Ammon's horn (tissue), 1 donor: ENCODE data around the gene FAM53B.
"Not testable (repeated sequence)": the region's sequence is repeated elsewhere in the genome, so short reads cannot be mapped to it uniquely, and the experiment has no call there.

Experiments used
- DNase-seq: peaks from one replicate; pipeline ENCODE4 v3.0.0-alpha.2; 2016; ENCODE audit warnings: low spot score

FAM53B gene, protein sequence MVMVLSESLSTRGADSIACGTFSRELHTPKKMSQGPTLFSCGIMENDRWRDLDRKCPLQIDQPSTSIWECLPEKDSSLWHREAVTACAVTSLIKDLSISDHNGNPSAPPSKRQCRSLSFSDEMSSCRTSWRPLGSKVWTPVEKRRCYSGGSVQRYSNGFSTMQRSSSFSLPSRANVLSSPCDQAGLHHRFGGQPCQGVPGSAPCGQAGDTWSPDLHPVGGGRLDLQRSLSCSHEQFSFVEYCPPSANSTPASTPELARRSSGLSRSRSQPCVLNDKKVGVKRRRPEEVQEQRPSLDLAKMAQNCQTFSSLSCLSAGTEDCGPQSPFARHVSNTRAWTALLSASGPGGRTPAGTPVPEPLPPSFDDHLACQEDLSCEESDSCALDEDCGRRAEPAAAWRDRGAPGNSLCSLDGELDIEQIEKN

DNA sequence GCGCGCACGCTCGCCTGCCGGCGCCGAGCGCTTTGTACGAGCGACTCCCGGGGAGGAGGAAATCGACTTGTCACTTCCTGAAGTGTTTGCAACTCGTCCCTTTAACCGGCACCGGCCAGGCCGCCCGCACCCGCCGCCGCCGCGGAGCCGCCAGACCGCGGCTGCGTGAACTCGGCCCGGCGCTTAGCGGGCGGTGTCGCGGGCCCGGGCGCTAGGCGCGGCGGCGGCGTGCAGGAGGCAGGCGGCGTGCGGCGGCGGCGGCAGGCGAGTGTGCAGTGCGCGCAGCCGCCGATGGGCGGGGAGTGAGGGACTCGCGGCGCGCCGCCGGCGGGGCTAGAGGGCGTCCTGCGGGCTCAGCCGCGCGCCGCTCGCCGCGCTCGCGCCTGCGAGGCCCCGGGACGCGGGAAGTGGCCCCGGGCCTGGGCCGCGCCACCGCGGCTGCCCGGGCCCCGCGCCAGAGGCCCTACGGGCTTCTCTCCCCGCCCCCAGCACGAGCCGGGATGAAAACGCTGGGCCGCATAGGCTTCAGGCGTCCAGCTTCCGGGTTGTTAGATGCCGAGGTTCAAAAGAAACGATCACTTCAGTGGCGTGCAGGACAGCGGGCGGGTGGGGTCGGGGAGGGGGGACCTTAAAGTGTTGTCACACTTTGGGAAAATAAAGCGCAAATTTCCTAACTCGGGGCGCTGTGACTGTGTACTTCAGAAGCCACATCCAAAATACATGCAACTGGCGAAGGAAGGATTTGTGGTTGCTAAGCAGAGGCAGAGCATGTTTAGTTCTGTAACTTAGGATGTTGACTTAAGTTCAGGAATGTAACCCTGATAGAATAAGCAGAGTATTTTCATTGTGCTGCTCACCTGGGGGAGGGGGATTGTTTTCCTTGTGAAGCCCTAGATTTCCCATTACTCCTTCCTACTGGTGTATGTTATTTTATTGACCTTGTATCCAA, at the start of gene FAM53B:
FAM53B (minus strand) TSS at position 277 of the 949 bp plus-strand sequence. CDS start 37,665 bp downstream, outside the sequence.
- DNase-seq: peak; percentile 90

DNA sequence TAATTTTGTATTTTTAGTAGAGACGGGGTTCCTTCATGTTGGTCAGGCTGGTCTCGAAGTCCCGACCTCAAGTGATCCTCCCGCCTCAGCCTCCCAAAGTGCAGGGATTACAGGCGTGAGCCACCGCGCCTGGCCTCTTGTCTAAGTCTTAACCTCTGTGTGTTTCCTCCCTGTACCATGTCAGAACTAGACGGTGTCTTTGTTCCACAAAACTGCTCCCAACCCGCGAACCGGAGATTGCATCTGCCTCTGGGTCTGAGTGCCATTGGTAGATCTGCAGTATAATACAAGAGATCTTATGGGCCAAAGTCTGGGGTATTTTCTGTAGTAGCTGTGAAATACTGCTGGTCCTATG, 48.8 kb upstream of the FAM53B start:
- DNase-seq: no peak

DNA sequence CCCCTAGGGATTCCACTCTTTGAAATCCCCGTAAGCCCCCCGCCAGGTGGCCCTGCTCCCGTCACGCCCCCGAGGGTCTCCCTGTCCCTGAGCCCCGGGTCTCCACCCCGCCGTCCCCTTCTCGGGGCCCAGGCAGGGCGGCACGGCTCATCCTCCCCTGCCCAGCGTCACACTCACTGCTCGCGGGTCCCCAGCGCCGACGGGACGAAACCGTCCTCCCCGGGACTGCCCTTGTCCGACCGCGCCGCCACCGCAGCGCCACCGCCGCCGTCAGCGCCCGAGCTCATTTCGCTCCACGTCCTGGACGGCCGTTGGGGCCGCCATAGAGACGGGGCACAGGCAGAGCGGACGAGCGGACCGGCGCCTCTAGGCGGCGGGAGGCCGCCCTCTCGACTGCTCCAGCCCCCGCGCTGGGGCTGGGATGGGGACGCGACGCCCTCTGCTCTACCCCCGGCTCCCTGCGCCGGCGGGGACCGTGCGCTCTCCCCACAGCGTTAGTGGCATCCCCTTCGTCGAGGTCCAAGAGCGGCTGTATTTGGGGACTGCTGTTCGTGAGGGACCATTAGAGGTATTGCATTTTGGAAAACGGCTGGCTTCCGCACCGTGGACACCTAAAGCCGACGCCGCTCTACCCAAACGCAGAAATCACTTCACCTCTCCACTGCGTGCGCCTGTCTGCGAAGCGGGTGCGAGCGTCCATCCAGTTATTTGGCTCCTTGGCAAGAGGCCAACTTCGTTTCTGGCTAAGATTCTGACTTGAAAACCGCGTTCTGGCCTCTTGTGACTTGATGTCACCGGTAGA, 47.6 kb upstream of the FAM53B start, which contains the start of gene EEF1AKMT2:
EEF1AKMT2 (minus strand) TSS at position 341 of the 802 bp plus-strand sequence; CDS start at position 287, 54 bp downstream.
- peak; percentile 87 for DNase-seq

DNA sequence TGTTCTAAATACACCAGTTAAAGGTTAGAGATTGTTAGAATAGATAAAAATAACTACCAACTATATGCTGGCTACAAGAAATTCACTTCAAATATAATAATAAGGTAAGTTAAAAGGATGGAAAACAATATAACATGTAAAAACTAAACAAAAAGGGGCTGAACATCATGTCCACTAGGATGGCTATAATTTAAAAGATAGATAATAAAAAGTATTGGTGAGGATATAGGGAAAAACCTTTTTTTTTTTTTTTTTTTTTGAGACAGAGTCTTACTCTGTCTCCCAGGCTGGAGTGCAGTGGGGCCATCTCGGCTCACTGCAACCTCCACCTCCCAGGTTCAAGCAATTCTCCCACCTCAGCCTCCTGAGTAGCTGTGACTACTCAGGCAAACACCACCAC, 38.7 kb upstream of the FAM53B start:
- DNase-seq: not testable (repeated sequence)

DNA sequence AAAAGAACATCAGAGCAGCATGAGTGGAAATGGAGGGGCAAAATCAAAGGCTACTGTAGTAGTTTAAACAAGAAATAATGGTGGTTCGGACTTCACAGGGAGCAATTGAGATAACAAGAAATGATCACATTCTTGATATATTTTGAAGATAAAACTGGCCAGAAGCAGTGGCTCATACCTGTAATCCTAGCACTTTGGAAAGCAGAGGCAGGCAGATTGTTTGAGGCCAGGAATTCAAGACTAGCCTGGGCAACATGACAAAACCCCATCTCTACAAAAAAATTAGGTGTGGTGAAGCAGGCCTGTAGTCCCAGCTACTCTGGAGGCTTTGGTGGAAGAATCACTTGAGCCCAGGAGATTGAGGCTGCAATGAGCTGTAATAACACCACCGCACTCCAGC, 24.6 kb upstream of the FAM53B start:
- DNase-seq: no peak

DNA sequence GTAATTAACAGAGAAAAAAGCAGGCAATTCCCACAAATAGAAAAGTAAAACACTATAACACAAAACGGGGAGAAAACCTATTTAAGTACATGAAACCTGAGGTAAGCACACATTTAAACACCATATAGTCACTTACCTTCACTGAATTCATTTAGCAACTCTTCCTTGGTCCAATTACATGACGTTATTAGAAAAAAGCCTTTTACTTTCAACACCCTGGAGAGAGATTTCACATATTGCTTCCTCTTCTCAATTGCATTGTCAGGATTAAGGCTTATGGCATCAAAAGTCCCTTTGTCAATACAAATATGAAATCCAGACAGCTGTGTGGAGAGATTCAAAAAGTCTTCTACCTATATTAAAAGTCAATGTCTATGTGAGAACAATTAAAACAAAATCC, 21.1 kb upstream of the FAM53B start:
- DNase-seq: no peak

DNA sequence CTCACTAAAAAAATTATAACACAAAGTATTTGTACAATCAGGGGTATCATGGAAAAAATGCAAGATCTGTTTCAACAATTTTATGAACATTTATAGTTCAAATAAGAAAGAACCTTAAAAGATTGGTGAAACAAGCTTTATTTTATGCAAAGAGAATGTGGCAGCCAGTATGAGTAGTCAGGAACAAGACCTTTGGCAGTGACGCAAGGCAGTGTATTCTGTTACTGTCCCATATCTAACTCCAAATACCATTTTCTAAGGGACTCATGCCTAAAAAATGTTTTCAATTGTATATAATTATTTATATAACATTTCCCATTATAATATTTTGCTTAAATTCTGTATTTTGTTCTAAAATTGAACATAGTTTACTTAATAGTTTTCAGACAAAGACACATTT, 19.1 kb upstream of the FAM53B start:
- DNase-seq: no peak

DNA sequence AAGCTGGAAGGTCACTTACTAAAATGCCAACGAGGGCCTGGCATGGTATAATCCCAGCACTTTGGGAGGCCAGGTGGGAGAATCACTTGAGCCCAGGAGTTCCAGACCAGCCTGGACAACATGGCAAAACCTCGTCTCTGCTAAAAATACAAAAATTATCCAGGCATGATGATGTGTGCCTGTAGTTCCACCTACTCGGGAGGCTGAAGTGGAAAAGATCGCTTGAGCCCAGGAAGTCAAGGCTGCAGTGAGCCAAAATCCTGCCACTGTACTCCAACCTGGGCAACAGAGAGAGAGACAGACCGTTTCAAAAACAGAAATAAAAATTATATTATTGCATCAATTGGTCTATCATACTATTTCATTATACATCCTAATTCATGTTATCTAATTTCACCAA, 18.1 kb upstream of the FAM53B start:
- DNase-seq: no peak

DNA sequence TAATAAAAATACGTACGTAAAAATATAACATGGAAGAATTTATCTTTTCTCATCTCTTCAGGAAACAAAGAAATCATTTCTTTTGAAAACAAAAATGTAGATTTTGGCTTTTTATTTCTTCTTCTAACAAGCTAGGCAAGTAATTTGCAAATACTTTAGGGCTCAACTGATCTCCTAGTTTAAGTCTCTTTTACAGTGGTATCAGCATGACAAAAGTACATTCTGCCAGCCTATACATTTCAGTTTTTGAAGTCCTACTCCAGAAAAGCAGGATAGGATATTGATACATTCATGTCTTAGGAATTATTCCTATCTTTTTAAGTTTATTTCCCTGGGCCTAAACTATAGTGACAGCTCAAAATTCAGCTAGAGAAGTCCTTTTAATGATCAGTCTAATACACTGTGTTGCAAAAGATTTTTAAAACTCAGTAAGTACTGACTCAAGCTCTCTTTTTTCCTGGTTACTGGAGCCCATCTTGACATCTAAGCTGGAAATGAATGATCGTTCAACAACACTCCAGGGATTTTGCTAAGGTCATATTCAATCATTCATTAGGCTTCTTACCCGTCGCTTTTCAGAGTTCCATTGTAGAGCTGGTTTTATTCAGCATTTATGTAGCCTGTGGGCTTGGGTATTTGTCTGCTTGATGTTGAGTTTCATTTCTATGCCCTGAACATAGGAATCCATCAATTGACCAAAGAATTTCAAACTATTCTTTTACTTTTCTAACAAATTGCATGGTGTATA, 12.2 kb upstream of the FAM53B start:
- DNase-seq: no peak

DNA sequence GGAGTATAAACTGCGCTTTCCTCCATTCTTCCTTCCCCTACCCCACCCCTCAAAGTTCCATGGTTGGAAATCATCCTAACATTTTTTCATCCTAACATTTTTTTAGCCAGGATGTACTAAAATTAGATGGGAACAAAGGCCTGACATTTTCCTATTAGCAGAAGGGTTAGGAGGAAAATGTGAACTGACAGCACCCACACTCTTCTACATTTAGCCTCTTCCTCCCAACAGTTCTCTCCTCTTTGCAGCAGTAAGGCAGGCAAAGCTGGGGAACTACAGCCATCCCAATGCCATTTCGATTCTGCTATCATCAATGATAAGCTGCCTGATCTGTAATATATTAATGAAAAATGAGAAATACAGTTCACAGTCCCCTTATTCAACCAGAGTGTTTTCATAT, 11.4 kb upstream of the FAM53B start:
- peak; percentile 45 for DNase-seq

DNA sequence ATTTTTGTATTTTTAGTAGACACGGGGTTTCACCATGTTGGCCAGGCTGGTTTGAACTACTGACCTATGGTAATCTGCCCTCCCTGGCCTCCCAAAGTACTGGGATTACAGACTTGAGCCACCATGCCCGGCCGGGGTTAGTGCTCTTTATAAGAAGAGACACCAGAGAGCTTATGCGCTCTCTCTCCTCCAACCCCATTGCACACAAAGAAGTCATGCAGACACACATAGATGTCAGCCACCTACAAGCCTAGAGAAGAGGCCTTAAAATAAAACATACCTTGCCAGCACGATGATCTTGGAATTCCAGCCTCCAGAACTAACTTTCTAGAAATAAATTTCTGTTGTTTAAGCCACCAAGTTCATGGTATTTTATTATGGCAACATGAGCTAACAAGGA, 10.0 kb upstream of the FAM53B start:
- no peak for DNase-seq

DNA sequence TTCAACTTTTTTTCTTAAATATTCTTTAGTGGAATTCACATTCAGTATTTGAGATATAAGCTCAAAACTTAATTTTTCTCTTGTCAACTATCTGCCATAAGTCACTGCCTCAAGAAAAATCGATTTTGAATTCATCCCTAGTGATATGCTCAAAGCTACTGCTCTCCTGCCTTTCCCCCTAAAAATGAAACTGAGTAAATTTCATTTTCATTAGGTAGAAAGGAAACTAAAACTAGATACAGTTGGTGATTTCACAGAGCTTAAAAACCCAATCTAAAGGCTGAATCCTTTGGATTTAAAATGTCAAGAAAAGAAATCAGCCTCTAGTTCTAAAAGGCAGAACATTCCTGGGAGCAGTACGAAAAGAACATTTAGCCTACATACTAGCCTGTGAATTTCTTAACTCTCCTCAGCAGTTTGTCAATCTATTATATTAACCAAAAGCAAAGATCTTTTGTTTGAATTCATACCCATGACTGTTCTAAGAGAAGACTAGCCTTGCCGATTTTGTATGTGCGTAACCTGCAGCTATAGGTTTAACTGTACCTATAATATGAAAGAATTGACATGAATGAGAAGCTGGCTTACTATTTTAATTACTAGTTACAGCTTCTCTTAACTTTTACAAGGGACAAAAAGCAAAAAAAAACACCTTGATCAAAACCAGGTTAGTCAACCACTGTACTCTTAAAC, 4.9 kb upstream of the FAM53B start:
- DNase-seq: no peak

DNA sequence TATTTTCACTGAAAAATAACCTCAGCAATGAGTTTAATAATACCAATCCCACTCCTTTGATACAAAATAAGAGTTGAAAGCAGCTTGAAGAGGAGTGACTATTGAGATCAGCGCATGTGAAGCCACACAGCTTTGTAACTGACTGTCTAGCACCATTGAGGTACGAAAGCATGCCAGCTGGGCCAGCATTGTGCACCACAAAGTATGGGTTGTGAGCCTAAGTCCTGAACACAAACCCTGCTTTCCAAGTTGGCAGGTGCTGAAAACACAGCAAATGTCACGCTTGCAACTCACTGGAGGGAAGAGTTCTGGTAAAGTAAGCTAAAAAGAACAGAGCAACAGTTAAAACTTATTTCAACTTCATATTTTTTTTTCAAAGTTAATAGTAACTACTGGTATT, 4.0 kb upstream of the FAM53B start:
- peak; percentile 7 for DNase-seq

DNA sequence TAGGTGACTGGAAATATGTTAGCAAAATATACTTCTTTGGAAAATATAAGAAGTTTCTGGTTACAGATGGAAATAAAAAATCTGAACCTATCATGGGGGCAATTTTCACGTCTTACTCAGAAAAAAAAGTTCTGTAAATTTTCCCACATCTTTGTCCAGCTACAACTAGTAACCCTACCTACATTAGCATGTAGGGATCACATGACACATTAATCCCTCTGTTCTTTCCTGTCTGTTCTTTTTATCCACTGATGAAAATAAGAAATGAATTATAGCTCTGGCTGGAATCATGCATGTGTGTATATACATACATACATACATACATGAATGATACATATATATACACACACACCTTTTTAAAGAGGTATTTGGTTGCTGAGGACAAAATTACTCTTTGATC, 3.6 kb upstream of the FAM53B start:
- no peak for DNase-seq

DNA sequence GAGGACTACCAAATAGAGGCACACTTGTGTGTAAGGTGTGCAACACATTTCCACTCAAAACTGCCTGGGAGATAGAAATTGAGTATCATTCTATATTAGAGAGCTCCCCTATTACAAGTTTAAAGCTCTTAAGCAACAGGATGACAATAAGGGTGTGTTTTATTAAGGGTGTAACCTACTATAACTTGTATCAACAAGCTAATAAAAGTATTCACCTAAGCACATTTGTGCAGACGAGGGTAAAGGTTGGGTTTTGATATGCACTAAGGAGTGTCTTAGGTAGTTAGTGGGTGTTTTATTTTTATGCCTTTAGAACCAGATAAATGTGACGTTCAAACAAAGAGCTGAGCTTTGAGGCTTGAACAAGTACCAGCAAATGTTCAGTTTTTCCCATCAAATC, 2.8 kb upstream of the FAM53B start:
- no peak for DNase-seq

DNA sequence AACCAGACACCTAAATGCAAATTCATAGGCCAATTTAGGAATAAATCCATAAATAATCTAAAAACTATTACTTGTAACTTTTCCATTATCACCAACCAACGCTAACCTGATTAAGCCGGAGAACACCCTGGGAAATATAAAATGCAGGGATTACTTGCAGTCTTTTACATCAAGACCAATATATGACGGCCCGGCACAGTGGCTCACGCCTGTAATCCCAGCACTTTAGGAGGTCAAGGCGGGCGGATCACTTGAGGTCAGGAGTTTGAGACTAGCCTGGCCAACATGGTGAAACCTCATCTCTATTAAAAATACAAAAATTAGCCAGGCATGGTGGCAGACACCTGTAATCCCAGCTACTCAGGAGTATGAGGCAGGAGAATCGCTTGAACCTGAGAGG, 2.3 kb upstream of the FAM53B start:
- not testable (repeated sequence) for DNase-seq

DNA sequence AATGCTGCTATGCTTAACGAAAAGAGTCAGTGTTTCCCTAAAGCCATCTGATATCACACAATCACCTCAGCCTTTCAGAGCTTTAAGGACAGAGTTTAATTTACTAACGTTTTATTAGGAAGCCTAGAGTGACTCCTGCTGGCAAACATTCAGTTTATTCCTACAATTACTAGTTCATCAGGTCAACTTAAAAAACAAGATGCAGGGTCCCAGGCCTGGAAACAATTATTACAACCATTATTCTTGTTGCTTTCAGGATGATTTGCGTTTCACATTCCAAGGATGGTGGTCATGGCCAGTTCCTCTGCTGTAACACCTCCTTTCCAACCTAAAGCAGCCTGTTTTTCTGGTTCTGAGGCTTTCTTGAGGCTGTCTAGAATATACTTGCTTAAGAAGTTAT, 1.5 kb upstream of the FAM53B start:
- peak; percentile 59 for DNase-seq

DNA sequence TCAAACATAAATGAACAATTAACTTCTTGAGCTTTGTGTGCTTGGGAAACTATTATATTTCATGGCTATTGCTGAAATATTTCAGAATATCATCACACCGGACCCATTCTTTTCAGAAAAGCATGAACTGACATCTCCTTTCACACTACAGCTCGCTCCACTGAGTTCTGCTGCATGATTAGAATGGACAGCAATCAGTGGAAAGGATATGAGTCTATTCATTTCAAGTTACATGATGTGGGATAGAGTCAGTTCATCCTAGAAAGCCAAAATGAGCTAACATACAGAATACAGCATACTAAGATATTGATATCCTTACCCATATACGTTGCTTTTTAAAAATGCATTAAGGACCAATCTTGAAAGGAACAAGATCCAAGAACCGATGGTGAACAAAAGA, 1.1 kb upstream of the FAM53B start:
- no peak for DNase-seq

DNA sequence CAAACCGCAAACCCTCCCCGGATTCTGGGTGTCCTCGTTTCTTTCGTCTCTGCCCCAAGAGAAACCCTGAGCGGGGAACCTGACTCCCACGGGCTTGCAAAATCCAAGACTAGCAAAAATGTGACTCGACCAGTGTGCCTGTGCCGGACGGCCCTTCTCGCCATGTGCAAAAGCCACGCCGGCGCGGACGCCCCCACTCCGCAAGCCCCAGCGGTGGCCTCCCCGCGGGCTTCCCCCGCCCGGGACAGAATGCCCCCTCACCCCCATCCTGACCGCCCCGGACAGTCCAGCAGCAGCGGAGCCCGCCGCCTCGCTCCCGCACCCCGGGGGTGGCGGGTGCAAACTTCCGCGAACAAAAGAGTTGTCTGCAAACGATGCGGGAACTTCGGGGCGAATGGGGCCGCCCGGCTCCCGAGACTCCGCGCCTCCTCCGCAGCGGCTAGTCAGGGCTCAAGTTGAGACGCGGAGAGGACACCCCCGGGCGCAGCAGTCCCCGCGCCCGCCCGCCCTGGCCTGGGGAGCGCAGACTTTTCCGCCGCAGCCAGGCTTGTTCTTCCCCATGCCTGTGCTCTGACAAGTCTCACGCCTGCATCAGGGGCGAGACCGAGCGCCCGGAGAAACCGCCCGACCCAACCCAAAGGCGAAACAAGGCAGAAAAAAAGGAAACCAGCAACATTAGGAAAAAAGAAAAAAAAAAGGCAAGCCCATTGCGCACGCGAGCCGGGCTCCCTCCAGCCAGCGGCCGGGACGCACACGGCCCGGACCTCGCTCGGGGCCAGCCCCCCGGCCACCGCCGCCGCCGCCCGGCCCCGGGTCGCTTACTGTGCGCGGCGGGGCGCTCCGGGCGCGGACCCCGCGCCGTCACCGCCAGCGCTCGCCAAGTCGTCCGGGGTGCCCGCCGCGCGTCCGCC, 732 bp downstream of the FAM53B start:
- peak; percentile 25 for DNase-seq
